GM21381 (cell line): ENCODE data around the gene ZDHHC22.

ENCODE experiments used
- ATAC-seq: cut with Tn5 transposase; IDR thresholded peaks from one replicate; pipeline ENCODE4 v1.9.1; 2021; ENCODE audit warnings: mild to moderate bottlenecking, moderate library complexity; ENCODE audit not compliant: unreplicated experiment

The ZDHHC22 gene

DNA sequence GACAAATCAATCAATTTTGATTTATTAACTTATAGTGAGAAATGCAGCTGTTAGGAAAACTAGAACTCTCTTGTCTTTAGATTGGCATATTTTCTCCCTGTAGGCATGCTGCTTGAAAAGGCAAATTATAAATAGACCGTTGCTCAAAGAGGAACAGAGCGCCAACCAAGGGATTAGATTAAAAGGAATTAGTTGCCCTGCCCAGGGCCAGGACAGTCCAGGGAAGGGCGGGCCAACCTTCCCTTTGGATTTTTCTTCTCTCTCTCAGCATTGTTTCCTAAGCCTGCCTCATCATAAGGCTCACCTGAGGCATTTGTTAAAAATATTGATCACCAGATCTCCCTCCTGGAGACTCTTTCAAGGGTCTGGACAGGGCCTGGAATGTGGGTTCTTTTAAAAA, 34.9 kb downstream of the ZDHHC22 start:
- no peak for ATAC-seq

DNA sequence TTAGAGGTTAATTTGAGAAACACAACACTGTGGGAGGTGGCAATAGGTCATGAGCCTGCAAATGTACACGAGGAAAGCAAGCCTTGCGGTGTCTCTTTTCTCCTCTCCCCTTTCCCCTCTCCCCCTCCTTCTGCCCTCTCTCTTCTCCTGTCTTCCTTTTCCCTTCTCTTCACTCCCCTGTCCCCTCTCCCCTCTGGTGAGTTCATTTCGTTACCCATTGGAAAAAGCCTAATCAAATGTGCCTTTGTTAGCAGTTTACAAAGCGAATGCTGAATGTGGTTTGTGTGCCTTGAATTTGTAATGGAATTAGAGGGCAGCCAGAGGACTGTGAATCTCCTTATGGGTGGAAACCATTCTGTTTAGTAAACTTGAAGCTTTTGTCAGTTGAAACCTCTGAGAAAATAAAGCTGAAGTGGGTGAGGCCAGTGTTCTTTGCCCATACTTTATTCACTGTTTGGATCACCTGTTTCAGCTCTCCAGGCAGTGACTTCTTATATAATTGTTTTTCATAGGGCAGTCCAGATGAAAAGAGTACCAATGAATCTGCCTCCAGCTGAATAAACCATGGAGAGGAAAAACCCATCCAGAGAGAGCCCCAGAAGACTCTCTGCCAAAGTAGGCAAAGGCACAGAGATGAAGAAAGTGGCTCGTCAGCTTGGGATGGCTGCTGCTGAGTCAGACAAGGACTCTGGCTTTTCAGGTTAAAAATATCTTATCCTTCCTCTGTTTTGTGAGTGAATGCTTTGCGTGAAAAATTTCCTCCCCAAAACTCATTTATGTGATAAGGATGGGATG, 36.2 kb downstream of the ZDHHC22 start:
- no peak for ATAC-seq

DNA sequence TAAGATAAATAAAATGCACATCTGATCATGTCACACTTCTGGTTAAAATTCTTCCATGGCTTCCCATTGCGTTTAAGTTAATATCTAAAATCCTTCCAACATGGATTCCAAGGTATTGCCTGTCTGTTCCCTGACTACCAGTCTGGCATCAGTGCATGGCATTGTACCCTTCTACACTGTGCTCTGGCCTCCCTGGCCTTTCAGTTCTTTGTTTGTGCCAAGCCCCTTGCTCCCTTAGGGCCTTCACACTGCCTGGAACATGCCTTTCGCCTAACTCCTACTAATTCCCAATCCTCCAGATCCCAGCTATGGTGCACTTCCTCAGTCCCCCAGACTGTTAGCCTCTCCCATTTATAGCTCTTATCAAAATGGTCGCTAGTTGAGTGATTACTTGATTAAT, 37.2 kb downstream of the ZDHHC22 start:
- no peak for ATAC-seq

DNA sequence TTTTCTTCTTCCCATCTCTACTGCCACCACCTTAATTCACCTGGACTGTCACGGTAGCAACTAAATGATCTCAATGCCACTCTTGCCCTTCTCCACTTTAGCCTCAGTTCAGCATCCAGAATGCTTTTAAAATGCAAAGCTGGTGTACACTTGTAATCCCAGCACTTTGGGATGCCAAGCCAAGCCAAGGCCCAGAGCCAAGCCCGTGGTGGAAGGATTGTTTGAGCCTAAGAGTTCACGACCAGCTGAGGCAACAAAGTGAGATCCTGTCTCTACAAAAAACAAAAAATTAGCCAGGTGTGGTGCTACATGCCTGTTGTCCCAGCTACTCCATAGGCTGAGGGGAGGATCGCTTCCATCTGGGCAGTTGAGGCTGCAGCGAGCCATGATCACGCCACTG, 37.6 kb downstream of the ZDHHC22 start:
- no peak for ATAC-seq

DNA sequence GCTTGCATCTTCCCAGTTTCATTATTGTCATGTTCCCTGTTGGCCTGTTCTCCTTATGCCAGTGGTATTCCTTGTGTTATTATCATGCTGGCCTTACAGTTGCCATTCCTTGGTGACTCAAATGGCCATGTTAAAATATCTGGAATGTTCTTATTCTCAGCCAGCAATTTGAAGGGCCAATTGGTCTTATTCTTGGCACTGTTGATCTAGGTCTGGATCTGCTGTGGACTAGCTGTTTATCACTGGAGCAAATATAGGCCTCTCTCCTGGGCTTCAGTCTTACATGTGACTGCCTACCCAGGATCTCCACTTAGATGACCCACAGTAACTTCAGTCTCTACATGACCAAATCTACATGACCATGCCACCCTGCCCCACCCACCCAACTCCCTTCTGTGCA, 38.1 kb downstream of the ZDHHC22 start:
- no peak for ATAC-seq

DNA sequence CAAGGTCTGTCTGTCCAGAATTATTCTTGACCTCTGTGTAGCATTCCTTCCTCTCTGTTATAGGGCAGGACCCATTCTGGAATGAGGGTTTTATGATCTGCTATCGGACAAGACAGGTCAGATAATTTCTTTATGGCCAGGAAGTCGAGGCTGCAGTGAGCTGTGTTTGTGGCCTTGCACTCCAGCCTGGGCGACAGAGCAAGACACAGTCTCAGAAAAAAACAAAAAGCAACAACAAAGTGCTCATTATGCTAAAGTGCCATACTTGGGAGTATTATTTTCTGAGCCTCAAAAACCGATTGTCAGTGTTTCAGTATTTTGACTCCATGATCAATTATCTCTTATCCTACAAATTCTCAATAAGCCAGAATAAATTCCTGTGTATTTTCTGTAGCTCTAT, 39.4 kb downstream of the ZDHHC22 start:
- ATAC-seq = no peak

DNA sequence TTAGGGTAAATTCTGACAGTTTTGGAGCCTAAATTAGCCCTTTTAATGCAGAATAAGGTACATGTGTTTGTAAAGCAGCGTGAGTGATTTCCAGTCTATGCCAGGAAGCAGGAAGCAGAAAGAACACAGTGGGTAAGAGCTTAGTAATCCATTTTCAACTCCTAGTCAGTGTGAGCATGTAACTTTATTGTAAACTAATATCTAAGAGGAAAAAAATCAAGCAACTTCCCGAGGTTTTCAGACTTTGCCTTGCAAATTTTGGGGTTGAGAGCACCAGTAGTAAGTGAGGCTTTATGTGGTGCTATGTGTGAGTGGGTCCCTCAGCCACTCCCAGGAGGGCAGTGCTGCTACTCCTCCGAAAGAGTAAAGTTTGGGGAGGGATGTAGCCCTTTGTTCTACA, 40.6 kb downstream of the ZDHHC22 start:
- ATAC-seq = no peak

DNA sequence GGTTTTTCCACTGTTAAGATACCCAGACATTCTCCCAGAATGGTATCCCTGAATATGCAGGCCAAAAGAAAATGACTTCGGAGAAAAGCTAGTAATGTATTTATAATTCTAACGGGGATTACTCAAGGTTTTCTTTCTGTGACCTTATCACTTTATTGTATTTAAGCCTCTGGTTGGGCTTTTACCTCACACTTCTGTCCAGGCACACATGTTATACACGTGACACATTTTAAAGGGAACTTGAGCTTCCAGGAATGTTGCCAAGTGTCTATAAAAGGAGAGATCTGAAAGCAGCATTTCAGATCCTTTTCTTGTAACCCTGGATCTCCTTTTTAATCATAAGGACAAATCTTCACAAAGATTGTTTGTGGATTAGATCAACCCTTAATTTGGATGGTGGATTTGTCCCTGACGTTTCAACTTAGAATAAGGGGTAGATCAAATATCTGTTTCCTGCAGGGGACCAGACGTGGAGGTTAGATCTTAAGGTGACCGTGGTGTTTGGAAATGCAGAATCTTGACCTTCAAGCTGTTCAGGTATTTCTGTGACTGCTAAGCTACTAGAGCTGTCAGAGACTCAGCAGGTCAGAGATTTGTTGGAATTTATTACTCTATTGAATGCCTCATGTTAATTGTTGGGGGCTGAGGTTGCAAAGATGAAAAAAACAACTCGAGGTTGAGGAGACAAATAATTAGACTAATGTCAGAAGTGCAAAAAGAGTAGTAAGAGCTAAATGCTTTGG, 42.0 kb downstream of the ZDHHC22 start:
- no peak for ATAC-seq

DNA sequence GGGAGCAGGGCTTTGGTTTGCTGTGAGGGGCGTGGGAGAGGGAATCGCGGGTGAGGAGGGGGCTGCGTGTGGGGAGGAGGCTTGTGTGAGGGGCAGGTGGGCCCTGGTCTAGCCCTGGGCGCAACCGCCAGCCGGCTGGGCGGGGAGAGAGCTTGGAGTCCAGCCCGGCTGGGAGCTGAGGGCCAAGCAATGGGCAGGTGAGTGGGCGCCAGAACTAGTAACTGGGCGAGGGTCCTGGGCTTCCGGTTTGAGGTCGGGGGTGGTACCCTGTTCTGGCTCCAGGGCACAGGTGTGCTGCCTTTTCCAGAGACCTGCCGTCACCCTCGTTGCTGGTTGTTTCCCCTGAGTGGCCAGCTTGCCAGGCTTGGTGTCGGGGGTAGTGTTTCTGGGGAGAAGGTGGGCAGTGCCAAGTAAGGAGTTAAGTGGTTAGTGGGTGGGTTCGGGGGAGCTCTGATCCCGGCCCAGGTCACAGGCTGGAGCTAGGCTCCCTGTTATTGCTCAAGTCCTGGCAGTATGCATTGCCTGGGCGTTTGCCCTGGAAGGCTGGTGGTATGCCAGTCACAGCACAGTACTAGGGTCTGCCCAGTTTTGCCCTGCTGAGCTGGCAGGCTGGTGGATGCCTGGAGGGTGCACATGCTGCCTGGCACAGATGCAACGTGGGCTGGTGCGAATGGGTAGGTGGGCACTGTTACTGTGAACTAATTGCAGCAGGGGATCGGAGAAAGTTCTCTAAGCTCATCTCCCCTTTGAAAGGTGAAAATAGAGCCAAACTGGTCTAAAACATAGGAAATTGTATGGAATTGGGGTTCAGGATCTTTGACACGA, 42.9 kb downstream of the ZDHHC22 start:
- ATAC-seq = no peak

DNA sequence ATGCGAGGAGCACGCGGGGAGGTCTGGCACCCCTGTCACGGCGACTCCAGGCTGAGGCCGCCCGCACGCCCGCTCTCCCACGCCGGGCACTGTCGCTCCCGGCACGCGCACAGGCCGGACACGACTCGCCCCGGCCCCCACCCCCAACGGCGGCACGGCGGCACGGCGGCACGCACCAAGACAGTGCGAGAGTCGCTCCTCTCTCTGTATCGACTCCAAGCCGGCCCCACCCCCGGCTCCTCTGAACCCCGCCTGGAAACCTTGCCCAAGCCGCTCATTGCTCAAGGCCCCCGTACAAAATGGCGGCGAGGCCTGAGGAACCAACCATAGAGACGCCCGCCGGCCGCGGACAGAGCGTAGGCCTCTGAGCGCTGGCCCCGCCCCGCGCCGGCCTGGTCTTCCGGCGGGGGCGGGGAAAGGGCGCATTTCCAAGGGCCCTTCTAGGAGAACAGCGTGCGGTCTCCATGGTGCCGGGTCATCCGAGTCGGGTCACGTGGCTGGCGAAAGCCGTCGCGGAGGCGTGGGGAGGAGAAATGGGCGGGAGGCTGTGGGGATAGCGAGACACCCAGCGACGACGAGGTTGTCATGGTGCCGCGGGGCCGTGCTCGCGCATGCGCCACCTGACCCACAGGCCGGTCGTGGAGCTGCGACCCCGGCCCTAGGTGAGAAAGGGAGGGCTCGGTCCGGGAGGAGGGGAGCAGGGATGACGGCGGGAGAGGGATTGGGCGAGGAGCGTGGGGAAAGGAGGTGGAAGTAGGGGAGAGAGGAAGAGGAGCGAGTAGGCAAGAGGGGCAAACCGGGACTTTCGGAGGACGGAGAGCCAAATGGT, 43.7 kb downstream of the ZDHHC22 start, which contains the start of gene CIPC:
TSS of gene CIPC (plus strand) at position 559 of the 829 bp plus-strand sequence. CDS start 7,451 bp downstream, outside the sequence.
- peak; percentile 86 for ATAC-seq

DNA sequence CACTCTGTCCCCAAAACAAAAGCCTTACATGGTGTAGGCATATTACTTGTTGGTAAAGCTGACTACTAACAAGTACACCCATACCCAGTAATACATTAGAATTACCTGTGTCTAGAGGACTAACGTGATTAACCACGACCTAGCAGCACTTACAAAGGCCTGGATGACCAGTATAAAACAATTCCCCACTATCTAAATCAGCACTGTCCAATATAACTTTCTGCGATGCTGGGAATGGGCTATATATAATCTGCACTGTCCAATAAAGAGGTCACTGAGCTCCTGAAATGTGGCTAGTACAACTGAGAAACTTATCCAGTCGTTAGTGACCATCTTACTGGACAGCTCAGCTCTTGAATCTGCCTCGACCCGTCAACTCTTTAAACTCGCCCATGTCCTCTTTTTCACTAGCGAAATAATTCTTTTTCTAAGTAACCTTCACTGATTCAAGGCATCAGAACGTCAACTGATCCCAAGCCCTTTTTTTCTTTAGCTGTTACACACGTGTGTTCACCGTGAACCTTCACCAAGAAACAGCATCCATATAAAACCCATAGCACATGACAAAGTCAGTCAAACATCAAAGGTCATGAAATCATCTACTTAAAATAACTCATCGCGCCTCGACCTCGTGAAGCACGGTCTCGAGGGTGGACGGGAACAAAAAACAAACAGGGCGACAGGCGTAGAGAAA, 44.4 kb downstream of the ZDHHC22 start:
- no peak for ATAC-seq

DNA sequence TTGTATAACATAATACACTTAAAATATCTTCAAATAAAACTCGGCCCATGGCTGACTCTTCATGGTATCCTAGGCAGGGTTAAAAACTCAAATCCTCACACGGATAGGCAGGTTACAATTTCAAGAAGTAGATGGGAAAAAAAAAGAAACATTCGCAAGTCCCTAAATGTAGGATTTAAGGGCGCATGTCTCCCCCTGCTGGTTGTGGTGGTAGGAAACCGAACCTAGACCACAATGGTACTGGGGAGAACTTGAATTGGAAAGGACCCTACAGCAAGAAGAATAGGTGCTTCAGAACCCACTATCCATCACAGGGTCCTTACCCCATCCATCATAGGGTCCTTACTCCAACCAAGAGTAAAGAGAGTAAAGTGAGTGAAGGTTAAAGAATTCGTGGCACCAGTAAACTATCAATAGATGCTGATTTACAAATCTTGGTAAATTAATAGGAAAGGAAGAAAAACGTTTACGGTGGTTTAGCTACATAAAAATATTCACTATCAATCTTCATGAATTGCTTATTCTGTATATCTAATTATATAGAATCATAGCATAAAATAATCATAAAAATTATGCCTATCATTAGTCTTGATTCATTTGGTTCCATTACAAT, 46.8 kb downstream of the ZDHHC22 start:
- no peak for ATAC-seq

DNA sequence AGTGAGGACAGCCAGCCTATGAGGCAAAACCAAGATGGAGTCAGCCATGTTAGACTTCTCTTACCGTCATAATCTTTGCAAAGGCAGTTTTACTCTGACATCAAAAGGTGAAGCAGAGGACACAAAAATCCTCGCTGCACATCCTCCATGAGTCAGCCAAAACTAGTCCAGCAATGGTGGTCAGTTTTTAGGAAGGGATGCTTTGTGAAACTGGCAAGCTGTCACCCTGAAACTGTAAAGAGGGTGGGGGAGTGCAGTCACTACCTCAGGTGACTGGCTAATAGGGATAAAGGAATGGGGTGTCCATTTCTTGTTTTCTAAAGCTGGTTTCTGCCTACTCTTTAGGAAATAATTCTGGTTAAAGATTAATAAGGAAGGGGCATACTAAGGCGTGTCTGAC, 48.9 kb downstream of the ZDHHC22 start:
- no peak for ATAC-seq

DNA sequence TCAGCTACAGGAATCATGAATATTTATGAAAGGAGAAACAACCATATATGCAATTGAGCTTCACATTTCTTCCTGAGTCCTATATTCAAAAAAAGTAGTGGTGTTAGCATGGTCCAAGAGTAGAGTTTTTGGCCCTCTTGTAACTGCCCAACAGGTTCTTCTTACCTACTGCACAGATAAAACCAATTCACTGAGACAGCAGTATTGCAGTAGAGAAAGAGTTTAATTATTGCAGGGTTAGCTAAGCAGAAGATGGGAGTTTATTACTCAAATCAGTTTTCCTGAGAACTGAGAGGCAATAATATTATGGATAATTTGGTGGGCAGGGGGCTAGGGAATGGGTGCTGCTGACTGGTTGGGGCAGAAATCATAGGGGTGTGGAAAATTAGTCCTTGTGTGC, 50.1 kb downstream of the ZDHHC22 start:
- no peak for ATAC-seq

DNA sequence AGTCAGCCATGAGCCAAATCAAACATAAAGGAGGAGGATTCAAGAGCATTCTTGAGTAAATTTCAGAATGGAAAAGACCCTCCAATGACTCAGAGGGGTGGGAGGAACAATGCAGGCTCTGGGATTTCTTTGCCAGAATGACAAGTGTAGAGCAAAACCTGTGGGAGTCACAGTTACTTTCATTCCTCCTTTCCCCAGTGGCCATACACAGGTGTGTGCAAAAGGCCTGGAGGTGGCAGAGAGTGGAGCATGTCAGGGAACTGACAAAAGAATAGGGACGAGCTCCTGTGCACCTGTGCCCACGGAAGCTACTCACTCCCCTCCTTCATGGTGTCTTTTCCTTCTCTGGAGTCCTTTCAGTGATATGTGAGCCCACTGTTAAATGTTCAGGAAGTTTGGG, 52.9 kb downstream of the ZDHHC22 start:
- ATAC-seq = no peak

DNA sequence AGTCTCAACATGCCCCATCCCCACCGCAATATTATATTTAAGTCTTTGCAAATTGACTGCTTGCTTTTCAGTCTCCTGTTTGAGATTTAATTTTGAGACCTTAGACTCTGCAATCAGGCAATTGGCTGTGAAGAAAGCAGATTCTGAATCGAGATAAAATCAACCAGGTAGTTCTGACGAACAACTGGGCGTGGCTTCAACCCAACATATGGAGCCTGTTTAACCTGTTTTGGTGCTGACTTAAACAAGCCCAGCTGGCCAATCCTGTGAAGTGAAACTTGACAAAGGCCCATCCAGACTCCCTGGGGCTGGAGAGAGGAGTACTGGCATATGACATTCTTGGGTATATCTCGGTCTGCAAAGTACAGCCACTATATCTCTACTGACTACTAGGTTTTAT, 53.4 kb downstream of the ZDHHC22 start:
- ATAC-seq = no peak

DNA sequence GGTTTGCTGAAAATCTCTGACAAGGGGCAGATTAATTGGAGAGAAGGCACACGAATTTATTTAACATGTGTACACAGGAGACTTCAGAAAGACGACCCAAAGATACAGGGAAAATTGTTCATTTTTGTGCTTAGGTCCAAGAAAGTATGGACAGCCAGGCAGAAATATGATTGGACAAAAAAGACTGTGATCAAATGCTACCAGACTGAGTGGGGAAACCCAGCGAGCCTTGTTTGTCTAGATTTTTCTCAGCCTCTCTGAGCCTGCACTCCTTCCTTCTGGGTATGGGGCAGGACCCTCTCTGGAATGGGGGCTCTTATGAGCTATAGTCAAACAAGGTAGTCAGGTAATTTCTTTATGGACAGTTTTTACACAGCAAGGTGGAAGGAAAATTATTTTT, 54.0 kb downstream of the ZDHHC22 start:
- ATAC-seq = no peak

DNA sequence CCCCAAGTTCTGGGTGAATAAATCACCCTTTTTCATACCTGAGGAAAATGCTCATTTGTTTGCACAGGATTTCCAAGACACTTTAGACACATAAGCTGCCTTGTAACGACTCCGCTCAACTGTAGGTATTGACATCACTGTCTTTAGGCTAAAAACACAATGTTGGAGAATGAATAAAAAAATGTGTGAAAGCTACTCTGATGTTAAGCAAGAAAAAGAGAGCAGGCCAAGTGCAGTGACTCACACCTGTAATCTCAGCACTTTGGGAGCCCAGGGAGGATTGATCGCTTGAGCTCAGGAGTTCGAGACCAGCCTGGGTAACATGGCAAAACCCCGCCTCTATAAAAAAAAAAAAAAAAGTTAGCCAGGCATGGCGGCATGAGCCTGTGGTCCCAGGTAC, 54.6 kb downstream of the ZDHHC22 start:
- ATAC-seq = no peak

DNA sequence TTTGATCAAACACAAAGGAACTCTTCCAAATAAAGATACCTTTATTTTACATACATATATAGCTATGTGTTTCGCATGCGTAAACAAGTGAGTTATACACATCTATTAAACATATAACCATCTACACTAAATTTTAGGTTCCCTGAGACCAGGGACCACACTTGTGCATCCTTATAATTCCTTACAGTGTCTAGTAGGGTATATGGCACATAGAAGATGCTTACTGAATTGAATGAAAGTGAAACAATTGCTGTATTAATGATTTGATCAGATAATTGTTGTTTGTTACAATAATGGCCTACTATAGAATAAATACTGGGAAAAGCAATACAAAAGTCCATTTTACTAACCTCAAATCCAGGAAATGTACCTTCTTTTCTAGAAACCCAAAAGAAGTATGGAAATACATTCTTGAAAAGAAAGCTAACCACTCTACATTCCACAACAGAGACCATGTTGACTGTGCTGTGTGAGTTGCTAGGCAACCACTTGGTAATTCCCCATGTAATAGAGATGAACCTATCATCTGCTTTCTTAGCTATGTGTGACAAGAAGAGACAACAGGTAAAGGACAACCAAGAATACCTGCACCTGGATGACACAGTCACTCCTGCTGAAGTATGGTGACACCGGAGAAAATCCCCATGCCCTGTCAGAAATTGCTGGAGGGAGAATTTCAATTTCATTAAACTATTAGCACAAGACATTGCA, 55.4 kb downstream of the ZDHHC22 start:
- no peak for ATAC-seq
